ENCODE results near the gene MRPL46.

DNA sequence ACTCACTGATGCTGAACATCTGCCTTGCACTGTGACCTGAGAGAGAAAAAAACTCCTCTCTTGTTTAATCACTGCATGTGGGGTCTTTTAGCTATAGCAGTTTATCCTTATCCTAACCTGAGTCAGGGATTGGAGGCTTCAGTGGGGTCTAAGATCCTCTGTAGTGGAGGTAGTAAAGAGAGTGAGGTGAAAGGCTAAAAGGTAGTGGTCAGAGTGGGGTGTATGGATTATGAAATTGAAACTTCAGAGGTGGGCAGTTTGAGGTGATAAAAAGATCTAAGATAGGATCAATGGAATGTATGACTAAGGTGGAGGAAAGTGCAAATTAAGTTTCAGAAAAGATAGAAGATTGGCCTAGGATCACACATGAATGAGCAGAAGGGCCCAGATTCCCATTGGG, 42.8 kb upstream of the MRPL46 start:
- TF ChIP-seq EZH2 (IDR thresholded peaks at IDR 0.05; ENCODE audit: low read length): no peak
- TF ChIP-seq, protein P1, sequence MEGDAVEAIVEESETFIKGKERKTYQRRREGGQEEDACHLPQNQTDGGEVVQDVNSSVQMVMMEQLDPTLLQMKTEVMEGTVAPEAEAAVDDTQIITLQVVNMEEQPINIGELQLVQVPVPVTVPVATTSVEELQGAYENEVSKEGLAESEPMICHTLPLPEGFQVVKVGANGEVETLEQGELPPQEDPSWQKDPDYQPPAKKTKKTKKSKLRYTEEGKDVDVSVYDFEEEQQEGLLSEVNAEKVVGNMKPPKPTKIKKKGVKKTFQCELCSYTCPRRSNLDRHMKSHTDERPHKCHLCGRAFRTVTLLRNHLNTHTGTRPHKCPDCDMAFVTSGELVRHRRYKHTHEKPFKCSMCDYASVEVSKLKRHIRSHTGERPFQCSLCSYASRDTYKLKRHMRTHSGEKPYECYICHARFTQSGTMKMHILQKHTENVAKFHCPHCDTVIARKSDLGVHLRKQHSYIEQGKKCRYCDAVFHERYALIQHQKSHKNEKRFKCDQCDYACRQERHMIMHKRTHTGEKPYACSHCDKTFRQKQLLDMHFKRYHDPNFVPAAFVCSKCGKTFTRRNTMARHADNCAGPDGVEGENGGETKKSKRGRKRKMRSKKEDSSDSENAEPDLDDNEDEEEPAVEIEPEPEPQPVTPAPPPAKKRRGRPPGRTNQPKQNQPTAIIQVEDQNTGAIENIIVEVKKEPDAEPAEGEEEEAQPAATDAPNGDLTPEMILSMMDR (optimal IDR thresholded peaks at IDR 0.05 in 1 of 3, IDR thresholded peaks at IDR 0.05 in 1 of 3, conservative IDR thresholded peaks at IDR 0.05 in 1 of 3; ENCODE audit: extremely low read depth in 1 of 3, insufficient read depth in 2 of 3, low read length in 3 of 3): no peak
